Measurements from ENCODE around the gene HINFP.
"Not testable (repeated sequence)": the region's sequence is repeated elsewhere in the genome, so short reads cannot be mapped to it uniquely, and the experiment has no call there.

Gene HINFP

GRCh38 chr11:119118227-119118626 lies 3.2 kb upstream of the HINFP start:
- DNase-seq: no peak

GRCh38 chr11:119118946-119119345 lies 2.4 kb upstream of the HINFP start:
- no peak for DNase-seq

GRCh38 chr11:119120639-119121007 lies 757 bp upstream of the HINFP start:
- DNase-seq: peak; percentile 54

GRCh38 chr11:119121811-119122124 lies 388 bp downstream of the HINFP start:
- DNase-seq: no peak

GRCh38 chr11:119125821-119126220 lies 4.4 kb downstream of the HINFP start:
- DNase-seq: no peak

GRCh38 chr11:119126675-119127268 lies 5.4 kb downstream of the HINFP start:
- no peak for DNase-seq

GRCh38 chr11:119130662-119131061 lies 9.3 kb downstream of the HINFP start:
- DNase-seq: no peak

- DNase-seq: peak; percentile 44
These were observed 13.1 kb downstream of the HINFP start for GRCh38 chr11:119134389-119134978.

GRCh38 chr11:119139276-119139675 lies 17.9 kb downstream of the HINFP start:
- not testable (repeated sequence) for DNase-seq

GRCh38 chr11:119144825-119145486 lies 23.6 kb downstream of the HINFP start:
- peak; percentile 87 for DNase-seq

GRCh38 chr11:119145551-119145950 lies 24.2 kb downstream of the HINFP start:
- no peak for DNase-seq

- no peak for DNase-seq
These were observed 26.4 kb downstream of the HINFP start for GRCh38 chr11:119147604-119148333.

GRCh38 chr11:119148720-119149017 lies 27.3 kb downstream of the HINFP start:
- no peak for DNase-seq

- peak; percentile 50 for DNase-seq
These were observed 27.8 kb downstream of the HINFP start, which contains the start of gene ABCG4 for GRCh38 chr11:119149018-119149785. ABCG4 (plus strand) TSS chr11:119149052; CDS start chr11:119149966, 914 bp downstream.

GRCh38 chr11:119149786-119150275 lies 28.5 kb downstream of the HINFP start:
- no peak for DNase-seq

- DNase-seq: no peak
These were observed 30.7 kb downstream of the HINFP start for GRCh38 chr11:119152043-119152442.

GRCh38 chr11:119152604-119153003 lies 31.2 kb downstream of the HINFP start:
- DNase-seq: no peak

GRCh38 chr11:119153049-119153818 lies 31.9 kb downstream of the HINFP start:
- DNase-seq: peak; percentile 38

- DNase-seq: no peak
These were observed 32.8 kb downstream of the HINFP start for GRCh38 chr11:119154178-119154577.

- DNase-seq: peak; percentile 20
These were observed 34.5 kb downstream of the HINFP start for GRCh38 chr11:119155733-119156492.

GRCh38 chr11:119156496-119156895 lies 35.1 kb downstream of the HINFP start:
- no peak for DNase-seq
